HG03442 (cell line): ENCODE results near the gene TGFB2.
"Not testable (repeated sequence)": the region's sequence is repeated elsewhere in the genome, so short reads cannot be mapped to it uniquely, and the experiment has no call there.

Experiments used
- ATAC-seq: cut with Tn5 transposase; IDR thresholded peaks from one replicate; pipeline ENCODE4 v1.9.1; 2021; ENCODE audit warnings: mild to moderate bottlenecking, moderate library complexity; ENCODE audit not compliant: unreplicated experiment

Gene TGFB2

DNA sequence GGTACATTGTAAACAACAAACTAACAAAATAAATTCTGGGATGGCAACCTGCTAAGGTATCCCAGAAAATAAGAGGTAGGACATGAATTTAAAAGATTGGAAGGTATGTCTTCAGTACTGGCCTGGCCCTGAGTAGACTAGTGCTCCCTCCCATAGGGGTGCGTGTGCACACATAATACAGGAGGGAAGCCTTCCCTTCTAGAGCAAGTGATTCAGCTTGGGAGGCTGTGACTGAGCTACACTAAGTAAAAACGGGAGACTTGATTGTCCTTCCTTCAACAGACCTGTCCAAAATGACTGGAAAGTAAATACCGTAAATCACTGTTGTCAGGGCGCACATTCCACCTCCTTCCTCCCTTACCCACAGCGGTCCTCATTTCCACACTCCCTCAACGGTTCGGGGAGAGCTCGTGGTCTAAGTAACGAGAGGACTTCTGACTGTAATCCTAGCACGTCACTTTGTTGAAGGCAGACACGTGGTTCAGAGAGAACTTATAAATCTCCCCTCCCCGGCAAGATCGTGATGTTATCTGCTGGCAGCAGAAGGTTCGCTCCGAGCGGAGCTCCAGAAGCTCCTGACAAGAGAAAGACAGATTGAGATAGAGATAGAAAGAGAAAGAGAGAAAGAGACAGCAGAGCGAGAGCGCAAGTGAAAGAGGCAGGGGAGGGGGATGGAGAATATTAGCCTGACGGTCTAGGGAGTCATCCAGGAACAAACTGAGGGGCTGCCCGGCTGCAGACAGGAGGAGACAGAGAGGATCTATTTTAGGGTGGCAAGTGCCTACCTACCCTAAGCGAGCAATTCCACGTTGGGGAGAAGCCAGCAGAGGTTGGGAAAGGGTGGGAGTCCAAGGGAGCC, at the start of gene TGFB2:
Gene TGFB2, plus strand, starts transcription at position 523 of the 859 bp plus-strand sequence. CDS start 1,366 bp downstream, outside the sequence.
- peak; percentile 35 for ATAC-seq

DNA sequence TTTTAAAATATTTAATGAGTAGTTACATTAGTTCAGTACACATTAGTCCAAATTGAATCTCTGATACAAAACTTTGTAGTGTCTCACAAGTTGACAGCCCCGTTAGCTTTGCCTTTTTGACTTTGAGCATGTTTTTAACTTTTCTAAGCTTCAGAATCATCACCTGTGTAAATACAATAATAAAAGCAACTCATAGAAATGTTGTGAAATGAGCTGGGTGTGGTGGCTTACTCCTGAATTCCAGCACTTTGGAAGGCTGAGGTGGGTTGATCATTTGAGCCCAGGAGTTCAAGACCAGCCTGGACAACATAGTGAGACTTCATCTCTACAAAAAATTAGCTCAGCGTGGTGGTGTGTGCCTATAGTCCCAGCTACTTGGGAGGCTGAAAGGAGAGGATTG, 49.0 kb upstream of the TGFB2 start:
- no peak for ATAC-seq

DNA sequence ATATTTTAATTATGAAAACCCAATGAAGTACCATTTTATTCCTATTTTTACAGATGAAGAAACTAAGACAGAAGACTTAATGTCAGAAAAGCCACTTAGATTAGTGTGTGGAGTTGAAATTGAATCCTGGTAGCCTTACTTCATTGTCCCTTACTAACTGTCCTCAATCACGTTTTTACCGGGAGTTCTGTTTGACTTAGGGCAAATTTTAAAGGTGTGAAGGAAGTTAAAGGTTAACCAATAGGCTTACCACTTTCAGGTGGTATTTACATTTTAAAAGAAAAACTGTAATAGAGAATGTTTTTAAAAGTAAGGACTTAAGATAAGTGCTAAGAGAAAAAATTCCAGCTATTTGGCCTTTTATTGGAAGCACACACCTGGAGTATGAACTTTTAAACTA, 47.7 kb upstream of the TGFB2 start:
- no peak for ATAC-seq

DNA sequence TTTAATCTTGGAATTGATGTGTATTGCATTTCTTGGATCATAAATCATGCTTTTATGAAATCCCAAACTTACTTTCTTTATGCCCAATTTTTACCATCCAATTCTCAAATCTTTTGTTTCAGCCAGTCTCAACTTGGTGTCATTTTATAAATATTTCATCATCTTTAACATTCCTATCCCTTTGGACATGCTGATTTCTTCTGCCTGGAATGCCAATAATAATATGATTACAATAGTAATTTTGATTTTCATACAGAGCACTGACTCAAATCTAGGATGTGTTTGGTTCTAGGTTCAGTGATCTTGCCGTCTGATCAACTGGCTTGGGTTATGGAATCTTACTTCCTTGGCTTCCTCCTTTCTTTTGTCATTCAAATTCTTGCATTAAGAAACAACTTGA, 47.3 kb upstream of the TGFB2 start:
- ATAC-seq = no peak

DNA sequence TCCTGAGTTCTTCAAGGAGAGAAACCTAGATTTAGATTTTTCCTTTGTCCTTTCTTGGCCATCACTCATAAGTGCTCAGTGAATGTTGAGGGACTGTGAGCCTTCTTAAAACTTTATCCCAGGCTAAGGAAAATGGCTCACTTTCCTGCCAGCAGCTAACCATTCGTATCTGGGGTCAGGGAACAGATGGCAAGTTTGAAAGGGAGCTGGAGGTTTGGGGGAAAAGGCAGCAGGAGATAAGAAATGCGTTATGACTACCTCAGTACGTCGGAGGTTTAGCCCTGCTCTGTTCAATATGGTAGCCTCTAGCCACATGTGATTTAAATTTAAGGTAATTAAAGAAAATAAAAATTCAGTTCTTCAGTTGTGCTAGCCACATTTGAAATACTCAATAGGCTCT, 46.7 kb upstream of the TGFB2 start:
- ATAC-seq = no peak

DNA sequence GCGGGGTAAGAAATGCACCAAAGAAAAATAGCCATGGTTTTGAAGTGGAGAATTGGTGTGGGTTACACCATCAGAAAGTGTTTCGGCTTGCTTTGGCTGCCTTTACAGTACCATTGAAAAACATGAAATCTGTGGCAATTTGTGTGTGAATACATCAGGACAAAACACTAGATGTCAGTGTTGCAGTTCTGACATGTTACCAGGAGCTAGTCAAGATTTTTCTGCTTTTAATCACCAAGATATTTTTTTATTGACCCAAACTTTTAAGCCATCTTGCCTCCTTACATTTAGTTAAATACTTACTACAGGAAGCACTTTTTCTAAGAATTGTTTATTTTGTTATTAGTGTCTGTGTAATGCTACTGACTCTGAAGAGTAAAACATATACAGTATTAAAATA, 45.7 kb upstream of the TGFB2 start:
- peak; percentile 55 for ATAC-seq

DNA sequence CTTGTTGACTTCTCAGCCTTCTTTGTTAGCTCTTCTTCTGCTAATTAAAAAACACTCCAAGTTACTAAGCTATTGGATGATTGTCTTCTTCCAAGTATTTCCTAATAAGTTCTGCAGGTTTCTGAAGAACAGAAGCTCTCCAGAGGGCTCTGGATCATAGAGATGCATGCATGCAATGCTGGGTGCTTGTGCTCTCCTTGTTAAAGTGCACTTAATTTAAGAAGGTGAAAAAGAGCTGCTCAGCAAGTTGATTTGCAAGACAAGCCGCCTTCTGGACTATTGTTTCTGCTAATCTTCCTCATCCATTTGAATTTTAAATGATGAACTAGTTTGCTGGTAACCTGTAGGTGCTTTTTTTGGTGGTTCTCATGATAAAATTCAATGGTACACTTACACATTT, 43.9 kb upstream of the TGFB2 start:
- no peak for ATAC-seq

DNA sequence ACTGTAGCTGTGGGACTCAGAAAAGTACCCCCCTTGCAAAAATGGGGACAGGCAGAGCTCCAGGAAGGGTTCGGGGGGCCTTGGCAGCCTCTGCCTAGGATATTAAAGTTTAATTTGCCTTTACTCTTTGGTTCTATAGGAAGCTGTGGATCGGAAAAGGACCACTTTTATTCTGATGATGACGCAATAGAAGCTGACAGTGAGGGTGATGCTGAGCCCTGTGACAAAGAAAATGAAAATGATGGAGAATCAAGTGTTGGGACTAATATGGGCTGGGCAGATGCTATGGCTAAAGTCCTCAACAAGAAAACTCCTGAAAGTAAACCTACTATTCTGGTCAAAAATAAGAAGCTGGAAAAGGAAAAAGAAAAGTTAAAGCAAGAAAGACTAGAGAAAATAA, 43.0 kb upstream of the TGFB2 start:
- no peak for ATAC-seq

DNA sequence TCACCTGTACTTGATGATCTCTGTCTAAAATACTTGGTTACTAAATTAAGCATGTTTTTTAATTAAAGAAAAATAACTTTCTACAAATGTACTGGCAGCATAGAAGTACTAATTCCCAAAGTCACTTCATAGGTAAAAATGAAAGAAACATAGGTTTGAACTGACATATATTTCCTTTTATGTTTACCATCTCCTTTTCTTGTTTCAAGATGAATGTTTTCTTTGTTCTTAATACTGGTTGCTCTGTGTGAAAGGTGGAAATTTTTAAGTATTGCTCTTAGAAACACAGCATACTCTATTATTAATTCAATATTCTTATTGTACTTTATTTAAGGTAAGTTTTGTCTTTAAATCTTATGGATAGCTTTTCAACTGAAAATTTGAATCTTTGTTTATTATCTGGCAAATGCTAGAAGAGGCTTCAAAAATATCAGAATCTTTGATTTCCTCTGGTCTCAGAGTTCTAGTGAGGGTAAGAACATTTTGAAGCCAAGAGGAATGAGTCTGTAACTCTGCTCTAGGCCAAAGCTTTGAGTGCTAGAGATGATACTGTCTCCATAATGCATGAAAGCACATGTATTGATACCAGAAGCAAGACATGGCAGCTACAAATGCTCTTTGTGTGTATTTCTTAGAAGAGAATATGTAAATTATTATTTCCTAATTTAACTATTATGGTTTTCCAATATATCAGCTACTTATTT, 41.8 kb upstream of the TGFB2 start:
- no peak for ATAC-seq

DNA sequence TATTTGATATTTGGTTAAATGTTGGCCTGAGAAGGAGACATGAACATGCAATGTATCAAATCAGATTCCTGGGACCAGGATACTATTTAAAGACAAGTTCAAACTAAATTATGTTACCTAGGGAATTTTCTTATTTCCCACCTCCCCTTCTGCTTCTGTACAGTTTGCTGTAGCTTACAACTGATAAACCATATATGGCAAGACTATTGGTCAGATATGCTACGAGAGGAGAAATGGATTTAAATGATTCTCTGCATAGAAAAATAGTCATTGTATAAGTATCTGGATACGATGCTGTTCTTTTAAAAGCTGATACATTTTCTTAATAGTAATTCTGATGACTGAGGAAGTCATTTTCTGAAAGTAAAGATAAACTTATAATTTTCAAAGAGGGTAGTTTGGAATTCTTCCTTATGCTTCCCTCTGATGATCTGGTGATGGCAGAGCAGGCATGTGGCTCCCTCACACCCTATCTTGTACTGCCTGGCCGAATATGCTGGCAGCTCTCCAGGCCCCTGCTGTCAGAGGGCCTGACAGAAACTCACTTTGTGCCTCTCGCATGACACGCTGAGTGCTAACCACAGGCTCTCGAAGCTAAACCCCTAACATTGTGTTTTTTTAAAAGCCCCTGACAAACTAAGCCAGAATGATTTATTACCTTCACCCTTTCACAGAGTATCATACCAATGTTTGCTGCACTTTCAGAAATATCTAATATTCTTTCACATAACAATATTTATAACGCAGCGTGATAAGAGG, 40.7 kb upstream of the TGFB2 start:
- peak; percentile 80 for ATAC-seq

DNA sequence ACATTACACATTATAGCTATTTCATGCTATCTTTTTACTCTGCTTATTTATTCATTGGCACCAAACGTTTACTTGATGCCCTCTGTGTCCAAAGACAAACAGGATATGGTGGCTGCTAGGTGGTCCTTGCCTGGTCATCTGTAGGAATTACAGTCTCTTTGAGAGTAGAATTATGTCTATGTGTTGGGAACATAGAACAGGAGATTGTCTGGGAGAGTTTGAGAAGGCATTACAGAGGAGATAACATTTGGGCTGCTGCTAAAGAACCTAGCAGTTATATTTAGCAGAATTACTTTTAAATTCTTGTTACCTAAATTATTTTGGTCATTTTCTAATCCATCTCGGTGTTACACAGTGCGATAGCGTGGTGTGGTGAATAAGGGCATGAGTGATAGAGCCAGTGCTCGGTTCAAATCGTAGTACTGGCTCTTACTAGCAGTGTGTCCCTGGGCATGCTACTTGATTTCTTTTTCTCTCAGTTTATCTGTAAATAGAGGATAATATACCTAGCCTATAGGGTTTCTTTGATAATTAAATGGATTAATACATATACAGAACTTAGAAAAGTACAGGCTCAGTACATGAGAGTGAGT, 39.6 kb upstream of the TGFB2 start:
- ATAC-seq = no peak

DNA sequence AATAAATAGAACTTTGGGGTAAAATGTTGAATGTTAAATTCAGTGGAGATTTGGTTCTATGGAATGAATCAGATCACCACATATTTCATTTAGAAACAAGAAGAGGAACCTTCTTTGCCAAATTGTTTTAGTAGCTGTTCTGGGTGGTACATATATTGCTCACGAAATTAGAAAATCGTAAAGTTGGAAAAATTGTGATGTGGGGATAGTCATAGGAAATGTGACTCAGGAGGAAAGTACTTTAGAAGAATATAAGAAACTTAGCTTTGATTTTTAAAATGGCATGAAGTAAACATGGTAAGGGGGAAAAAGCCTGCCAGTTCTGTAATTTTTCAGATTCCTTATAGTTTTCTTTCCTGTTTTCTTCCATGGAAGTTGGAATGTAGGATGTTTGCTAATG, 32.6 kb upstream of the TGFB2 start:
- no peak for ATAC-seq

DNA sequence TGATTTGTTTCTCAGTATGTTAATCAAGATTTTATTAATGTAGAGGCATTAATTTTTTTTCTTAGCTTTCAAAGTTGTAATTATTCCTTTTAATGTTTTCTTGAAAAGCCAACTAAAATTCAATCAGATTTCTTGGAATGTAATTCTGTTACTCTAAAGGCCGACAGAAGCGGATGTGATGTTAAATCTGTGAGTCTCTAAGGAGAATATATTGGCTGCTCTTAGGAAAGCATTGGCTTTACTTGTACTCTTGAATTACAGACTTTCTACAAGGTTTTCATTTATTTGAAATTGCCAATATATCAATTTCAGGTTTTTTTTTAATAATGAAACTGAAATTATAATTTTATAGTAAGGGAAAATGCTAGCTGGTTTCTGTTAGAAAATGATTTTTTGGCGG, 30.8 kb upstream of the TGFB2 start:
- ATAC-seq = no peak

DNA sequence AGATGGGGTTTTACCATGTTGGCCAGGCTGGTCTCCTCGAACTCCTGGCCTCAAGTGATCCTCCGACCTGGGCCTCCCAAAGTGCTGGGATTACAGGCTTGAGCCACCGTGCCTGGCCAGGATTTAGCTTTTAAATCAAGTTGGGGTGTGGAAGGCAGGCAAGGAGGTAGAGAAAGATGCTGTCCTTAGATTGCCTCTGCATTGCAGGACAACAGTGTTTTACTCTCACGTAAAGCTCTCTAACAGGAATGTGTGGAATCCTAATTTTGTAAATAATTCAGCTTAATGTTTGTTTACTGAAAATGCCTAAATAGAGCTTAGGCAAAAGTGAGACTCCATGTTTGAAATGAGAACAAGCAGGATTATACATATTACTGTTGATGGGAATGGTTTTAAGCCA, 29.5 kb upstream of the TGFB2 start:
- no peak for ATAC-seq

DNA sequence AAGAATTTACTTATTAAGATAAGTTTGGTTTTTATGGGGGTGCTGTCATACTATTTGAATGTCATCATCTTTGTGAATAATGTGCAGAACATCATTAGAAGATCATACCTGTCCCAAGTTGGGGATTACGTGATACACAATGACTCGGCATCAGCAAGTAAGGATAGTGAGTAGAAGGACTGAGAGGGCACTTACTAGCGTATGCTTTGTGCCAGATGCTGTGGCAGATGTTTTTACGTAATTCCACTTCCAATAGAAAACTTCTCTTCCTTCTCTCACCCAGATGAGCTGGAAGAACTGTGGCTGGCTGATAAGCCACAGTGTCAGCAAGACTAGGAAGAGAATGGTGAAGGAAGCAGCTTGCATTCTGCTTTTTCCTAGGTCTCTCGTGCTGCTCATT, 28.1 kb upstream of the TGFB2 start:
- ATAC-seq = no peak

DNA sequence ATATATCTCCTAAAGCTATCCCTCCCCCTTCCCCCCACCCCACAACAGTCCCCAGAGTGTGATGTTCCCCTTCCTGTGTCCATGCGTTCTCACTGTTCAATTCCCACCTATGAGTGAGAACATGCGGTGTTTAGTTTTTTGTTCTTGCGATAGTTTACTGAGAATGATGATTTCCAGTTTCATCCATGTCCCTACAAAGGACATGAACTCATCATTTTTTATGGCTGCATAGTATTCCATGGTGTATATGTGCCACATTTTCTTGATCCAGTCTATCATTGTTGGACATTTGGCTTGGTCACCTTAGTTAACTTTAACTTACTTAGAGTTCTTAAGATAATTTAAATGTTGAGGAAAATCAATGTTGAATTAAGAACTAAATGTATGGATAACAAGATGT, 25.0 kb upstream of the TGFB2 start:
- ATAC-seq = not testable (repeated sequence)

DNA sequence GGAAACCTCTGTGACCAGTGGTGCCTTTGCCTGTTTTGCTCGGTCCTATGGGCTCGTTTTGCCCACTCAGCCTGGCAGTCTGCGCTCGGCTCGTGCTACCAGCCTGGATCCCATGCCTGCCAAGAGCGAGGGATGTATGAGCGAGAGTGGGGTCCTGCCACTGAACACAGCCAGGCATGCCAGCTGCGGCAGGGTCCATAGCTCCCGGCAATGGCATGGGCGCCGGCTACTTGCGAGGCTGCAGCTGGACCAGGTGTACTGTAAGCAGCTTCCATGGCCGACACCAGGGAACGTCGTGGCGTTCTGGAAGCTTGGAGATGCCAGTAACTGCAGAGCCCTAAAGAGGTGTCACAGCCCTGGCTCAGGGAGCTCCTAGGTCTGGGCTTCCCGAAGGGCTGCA, 22.4 kb upstream of the TGFB2 start:
- no peak for ATAC-seq

DNA sequence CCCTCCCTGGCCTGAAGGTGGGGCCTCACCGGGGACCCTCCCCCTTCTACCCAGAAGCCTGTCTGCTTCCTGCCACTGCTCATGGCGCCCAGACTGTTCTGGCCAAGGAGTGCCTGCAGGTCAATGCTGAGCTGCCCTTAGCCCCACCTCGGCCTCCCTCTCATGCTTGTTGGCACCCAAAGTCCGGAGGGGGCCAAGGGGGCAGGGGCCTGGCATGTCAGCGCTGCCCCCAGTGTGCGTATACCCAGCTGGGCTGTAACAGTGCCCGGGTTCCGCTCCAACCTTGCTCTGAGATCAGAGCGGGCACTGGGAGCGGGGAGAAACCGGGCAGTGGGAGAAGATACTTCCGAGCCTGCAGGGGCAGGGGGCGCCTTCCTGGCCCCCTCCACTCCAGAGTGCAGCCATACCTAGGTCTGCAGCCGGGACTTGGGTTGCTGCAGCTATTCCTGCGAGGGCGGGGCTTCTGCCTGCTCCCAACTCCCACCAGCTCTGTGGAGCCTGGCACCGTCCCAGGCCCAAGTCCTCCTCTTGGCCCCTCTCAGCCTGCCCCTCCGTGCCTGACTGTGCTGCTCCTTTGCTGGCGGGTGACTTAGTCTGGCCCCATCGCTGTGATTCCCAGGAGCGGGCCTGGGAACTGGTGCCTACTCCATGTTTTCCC, 21.4 kb upstream of the TGFB2 start:
- ATAC-seq = no peak

DNA sequence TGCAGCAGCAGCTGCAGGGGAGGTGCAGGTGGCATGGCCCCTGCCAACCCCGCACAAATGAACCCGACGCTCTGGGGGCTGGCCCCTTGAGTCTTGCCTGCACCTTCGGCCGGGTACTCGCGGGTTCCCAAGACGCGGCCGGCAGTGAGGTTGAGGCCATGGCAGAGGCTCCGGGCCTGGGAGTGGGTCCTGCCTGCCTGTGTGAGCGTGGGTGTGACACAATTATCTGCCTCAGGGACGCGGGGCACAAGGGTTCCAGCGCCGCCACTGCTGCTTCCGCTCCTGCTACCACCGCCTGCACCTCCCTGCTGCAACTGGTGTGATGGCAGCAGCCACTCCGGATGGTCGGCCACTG, 20.9 kb upstream of the TGFB2 start:
- ATAC-seq = no peak

DNA sequence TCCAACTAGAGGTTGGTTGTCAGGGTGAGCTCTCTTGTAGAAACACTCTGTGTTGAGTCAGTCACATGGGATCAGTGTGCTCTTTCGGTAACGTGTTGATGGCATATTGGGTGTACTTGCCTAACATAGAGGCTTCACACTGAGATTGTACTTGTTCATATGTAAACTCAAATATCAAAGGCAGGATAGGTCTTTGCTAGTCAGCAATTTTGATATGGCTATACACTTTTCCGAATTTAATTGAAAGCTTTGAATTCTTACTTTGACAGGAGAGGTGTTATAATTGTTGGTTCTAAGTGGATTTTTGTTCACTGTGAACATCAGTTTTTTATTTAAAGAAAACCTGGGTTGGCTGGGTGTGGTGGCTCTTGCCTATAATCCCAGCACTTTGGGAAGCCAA, 16.4 kb upstream of the TGFB2 start:
- ATAC-seq = no peak
